Mesodermal cell (in vitro differentiated cells): ENCODE results near the gene GLT6D1.

Experiments used
- H3K27ac ChIP-seq: 2 replicates; pipeline ENCODE4 v1.7.0; 2013; ENCODE audit warnings: mild to moderate bottlenecking, low read depth, low read length, moderate library complexity; ENCODE audit not compliant: severe bottlenecking
- H3K36me3 ChIP-seq: 2 replicates; pipeline ENCODE4 v1.7.1; 2013; ENCODE audit warnings: mild to moderate bottlenecking, low read length, moderate library complexity; ENCODE audit not compliant: control insufficient read depth, insufficient read depth
- H3K4me1 ChIP-seq: one replicate; pipeline ENCODE4 v1.7.1; 2013; ENCODE audit warnings: mild to moderate bottlenecking, low read length; ENCODE audit not compliant: insufficient read depth, control insufficient read depth, poor library complexity, severe bottlenecking
- H3K4me3 ChIP-seq: 2 replicates; pipeline ENCODE4 v1.7.0; 2013; ENCODE audit warnings: low read length, control low read depth, mild to moderate bottlenecking; ENCODE audit not compliant: insufficient read depth, poor library complexity, severe bottlenecking; ENCODE audit errors: extremely low read depth
- H3K9me3 ChIP-seq: 2 replicates; pipeline ENCODE4 v1.7.1; 2013; ENCODE audit warnings: mild to moderate bottlenecking, low read length, moderate library complexity; ENCODE audit not compliant: control insufficient read depth
- WGBS, 2 experiments: methylation state at CpG; one replicate each; pipeline ENCODE4 v1.1.5; 2013; ENCODE audit warnings: missing lambda C conversion rate in 2 of 2; ENCODE audit not compliant: insufficient coverage in 2 of 2; 5-methylcytosine and 5-hydroxymethylcytosine counted together

Gene GLT6D1

DNA sequence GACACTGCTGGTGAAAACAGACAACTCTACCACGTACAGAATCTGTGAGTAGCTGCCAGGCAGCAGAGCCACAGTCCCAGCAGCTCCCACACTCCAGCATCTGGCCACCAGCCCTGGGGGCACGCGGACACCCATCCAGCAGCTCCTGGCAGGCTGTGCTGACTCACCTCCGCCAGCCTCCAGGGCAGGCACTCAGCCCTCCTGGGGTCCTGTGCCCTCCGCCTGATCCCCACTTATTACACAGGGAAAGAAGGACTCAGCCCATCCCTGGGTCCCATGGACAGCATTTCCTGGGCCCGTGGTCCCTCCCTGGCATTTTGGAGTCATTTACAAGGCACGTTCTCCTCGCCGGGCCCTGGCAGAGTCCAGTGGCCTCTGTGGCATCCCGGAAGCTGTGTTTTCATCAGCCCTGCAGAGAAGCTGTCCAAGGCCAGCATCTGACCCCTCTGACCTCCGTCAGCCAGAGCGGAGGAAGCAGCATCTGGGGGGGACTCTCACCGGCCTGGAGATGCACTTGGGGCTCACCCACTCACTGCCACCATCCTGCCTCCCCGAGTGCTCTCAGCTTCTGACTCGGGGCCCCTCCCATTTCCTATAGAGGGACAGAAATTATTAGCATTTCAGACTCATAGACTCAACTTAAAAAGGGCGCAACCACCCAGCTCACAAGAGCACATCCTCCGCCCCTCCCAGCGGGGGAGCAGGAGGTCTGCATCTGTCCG is 56.2 kb downstream of the GLT6D1 start:
- 85 to 91% methylated on average over 15 to 19 of the region's 19 CpGs for WGBS, 2 experiments
- no peaks in the 10 kb centered on the region for H3K36me3 ChIP-seq
- H3K4me1 ChIP-seq = no peaks in the 10 kb centered on the region
- H3K9me3 ChIP-seq = no peaks in the 10 kb centered on the region
- no peak overlapping the region for H3K4me3 ChIP-seq
- no peak overlapping the region for H3K27ac ChIP-seq

DNA sequence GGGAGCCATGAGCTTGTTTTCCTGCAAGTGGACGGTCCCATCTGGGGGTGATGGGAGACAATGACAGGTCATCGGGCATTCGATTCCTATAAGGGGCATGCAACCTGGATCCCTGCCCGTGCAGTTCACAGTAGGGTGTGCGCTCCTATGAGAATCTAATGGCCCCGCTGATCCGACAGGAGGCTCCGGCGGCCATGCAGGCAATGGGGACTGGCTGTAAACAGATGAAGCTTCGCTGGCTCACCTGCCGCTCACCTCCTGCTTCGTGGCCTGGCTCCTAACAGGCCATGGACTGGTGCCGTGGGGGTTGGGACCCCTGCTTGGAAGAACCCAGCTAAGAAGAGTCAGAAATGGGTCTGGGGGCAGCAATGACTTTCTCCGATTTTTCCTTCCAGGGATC is 56.8 kb downstream of the GLT6D1 start:
- H3K9me3 ChIP-seq = no peaks in the 10 kb centered on the region
- no peaks in the 10 kb centered on the region for H3K4me1 ChIP-seq
- H3K27ac ChIP-seq = no peak overlapping the region
- H3K4me3 ChIP-seq = no peak overlapping the region
- H3K36me3 ChIP-seq = no peaks in the 10 kb centered on the region
- WGBS, 2 experiments = 87 to 89% methylated on average over 11 to 14 of the region's 14 CpGs

DNA sequence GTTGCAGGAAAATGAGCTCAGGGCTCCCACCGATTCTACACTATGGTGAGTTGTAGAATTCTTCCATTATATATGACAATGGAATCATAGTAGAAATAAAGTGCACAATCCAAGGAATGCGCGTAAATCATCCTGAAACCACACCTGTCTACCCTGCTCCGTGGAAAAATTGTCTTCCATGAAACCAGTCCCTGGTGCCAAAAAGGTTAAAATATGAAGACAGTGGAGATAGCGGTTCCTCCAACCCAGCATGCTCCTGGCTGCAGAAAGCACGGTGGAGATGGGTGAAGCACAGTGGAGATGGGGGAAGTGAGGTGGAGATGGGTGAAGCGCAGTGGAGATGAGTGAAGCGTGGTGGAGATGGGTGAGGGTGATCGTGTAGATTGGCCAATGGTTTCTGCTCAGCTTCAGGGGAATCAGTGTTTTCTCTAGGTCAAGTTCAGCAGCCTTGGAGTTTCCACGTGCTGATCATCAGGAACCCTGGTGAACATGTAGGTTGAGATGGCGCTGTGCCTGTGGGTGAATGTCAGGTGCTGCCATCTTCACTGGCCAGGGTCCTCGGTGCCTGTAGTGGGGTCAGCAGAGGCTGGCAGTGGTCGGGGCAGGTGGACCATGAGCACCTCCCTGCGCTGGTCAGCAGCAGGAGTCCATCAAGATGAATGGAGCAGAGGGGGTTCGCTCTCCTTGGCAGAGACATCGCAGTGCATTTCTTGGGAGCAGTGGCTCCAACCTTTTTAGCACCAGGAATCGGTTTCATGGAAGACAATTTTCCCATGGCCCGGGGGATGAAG is 57.5 kb downstream of the GLT6D1 start:
- 89 to 98% methylated on average over 13 to 15 of the region's 18 CpGs for WGBS, 2 experiments
- H3K4me1 ChIP-seq = no peaks in the 10 kb centered on the region
- no peak overlapping the region for H3K4me3 ChIP-seq
- no peaks in the 10 kb centered on the region for H3K9me3 ChIP-seq
- H3K27ac ChIP-seq = no peak overlapping the region
- no peaks in the 10 kb centered on the region for H3K36me3 ChIP-seq

DNA sequence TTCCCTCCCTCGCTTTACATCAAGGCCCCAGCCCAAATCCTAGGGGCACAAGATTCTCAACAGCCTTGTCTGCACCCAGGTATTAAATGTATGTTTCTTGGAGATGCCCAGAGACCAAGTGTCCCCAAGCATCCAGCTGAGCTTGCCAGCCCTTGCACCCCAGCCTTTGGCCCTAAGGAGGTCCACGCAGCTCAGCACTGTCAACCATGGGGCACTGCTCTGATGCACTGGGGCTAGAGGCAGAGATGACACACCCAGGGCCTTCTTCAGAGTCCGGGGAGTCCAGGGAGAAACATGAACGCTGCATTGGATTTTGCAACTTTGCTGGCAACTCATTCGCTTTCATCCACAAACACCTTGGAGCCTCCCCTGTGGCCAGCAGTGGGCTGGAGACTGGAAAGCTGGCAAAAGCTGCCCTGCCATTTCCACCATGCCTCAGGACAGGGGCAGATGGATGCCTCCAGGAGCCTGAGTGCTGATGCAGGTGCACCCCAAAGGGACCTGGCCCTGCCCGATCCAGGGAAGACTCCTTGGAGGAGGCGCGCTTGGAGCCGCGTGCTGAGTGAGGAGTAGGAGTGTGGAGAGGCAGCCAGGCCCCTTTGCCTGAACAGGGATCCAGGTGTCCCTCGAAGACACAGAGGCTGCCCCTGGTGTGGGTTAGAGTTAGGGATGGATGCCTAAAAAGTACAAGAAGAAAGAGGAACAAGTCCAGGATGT is 58.5 kb downstream of the GLT6D1 start:
- WGBS, 2 experiments = 92 to 97% methylated on average over 9 to 11 of the region's 11 CpGs
- Histone ChIP-seq H3K27ac (no peak overlapping the region), H3K4me1 (no peaks in the 10 kb centered on the region), H3K9me3 (no peaks in the 10 kb centered on the region), H3K4me3 (no peak overlapping the region), H3K36me3 (no peaks in the 10 kb centered on the region)

DNA sequence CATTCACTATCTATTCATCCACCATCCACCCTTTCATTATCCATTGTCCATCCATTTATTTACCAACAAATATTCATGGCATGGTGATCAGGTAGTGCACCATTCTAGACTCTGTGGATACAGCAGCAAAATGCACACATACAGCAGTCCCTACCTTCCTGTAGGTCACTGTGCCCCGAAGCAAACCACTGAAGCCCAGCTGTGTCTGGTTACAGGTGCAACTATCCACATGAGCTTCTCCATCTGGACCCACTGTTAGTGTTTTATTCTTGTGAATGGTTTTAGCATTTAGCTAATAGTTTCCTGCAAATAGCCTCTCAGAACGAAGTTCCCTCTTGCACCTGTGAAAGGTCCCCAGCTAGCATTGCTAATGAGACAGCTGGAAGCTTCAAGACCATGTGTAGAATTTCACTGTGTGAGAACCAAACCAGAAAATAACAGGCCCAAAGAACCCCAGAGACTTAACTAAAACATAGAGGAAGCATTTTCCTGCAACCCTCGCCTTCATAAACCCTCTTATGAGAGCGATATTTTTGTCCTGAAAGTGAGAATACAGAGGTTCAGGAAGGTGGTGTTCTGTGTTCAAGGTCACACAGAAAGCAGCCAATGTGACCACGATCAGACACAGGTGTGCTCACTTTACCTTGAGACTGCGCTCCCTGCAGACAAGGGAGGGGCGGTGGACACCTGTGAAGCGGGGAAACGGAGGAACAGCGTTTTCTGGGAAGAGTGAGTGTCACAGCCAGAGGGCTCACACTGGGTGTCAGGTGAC is 59.3 kb downstream of the GLT6D1 start:
- no peaks in the 10 kb centered on the region for H3K4me1 ChIP-seq
- no peak overlapping the region for H3K27ac ChIP-seq
- no peaks in the 10 kb centered on the region for H3K36me3 ChIP-seq
- no peak overlapping the region for H3K4me3 ChIP-seq
- no peaks in the 10 kb centered on the region for H3K9me3 ChIP-seq
- 72 to 81% methylated on average over 7 to 9 of the region's 10 CpGs for WGBS, 2 experiments

DNA sequence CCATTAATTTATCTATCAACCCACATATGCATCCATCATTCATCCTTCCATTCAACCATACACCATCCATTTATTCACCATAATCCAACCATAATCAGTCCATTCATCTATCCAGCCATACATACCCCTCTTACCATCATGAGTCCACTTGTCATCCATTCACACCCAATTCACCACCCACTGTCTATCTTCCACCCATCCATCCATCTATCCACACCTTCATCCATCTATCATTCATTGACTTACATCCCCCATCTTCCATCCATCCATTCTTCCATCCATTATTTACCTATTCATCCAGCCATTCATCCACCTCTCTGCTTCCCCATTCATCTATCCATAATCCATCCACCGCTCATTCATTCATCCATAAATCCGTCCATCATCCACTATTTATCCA is 60.0 kb downstream of the GLT6D1 start:
- Histone ChIP-seq H3K4me1 (no peaks in the 10 kb centered on the region), H3K9me3 (no peaks in the 10 kb centered on the region), H3K36me3 (no peaks in the 10 kb centered on the region), H3K4me3 (no peak overlapping the region), H3K27ac (no peak overlapping the region)
- 53 to 56% methylated on average over 2 of the region's 2 CpGs for WGBS, 2 experiments

DNA sequence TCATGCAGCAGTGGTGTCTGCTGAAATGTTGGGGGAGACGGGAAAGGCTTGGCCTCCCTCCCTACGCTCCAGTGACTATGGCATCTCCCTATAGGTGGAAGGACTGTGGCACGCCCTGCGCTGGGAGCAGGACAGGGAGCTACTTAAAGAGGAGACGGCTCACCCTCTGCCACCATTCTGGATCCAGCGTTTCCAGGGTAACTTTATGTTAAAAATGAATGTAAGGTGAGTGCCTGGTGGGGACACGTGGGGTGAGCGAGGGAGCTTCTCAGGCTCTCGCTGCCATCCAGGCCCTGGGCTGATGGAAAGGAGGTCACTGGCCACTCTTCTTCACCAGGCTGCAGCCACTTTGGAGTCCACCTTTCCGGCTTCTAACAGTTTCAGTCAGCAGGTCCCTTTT is 62.1 kb downstream of the GLT6D1 start:
- 92 to 94% methylated on average over 10 of the region's 10 CpGs for WGBS, 2 experiments
- H3K4me1 ChIP-seq = no peaks in the 10 kb centered on the region
- H3K36me3 ChIP-seq = no peaks in the 10 kb centered on the region
- H3K9me3 ChIP-seq = no peaks in the 10 kb centered on the region
- H3K27ac ChIP-seq = no peak overlapping the region
- no peak overlapping the region for H3K4me3 ChIP-seq

DNA sequence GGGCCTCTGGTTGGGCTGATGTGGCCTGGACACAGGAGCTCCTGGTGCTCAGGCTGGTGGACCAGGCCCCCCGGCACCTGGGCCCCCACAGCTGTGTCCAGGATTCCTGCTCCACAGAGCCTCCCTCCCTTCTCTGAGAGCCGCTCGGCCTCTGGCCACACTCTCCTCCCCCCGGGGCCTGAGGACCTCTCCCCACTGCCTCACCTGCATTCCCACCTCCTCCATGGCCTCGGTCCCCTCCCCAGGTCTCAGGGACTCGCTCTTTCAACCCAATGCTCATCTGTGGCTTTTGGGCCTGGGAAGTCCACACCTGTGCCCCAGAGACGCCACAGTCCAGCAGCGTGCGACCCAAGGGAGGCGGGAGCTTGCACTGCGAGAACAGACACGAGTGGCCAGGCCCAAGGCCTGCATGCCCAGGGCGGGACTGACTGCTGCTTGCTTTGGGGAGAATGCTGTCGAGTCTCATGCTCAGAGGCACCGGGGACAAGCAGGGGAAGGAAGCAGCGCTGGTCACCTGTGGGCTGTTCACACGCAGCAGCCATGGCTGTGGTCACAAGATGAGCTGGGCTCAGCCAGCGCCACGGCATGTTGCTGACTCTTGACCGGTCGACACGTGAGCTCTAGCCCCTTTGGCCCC is 63.2 kb downstream of the GLT6D1 start:
- Histone ChIP-seq H3K4me1 (no peaks in the 10 kb centered on the region), H3K27ac (no peak overlapping the region), H3K4me3 (no peak overlapping the region), H3K36me3 (no peaks in the 10 kb centered on the region), H3K9me3 (no peaks in the 10 kb centered on the region)
- WGBS, 2 experiments = 90 to 94% methylated on average over 18 to 22 of the region's 22 CpGs

DNA sequence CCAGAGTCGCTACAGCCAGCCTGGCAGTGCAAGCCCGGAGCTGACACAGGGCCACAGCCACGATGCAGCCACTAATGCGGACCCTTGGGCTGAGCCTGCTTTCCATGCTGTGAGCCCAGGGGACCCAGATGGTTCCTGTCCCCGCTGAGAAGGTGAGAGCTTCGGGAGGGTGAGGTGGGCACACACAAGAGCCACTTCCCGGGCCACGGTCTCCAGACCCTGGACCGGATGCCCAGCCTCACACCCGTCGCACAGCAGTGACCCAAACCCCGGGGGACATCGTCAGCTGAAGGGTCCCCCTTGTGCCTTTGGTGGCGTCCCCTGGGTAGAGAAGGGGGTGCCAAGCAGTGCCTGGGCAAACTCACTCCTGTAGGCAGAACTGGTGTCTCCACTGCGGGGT is 64.4 kb downstream of the GLT6D1 start:
- H3K4me3 ChIP-seq = no peak overlapping the region
- no peaks in the 10 kb centered on the region for H3K4me1 ChIP-seq
- no peak overlapping the region for H3K27ac ChIP-seq
- 90 to 94% methylated on average over 13 to 14 of the region's 15 CpGs for WGBS, 2 experiments
- no peaks in the 10 kb centered on the region for H3K9me3 ChIP-seq
- no peaks in the 10 kb centered on the region for H3K36me3 ChIP-seq

DNA sequence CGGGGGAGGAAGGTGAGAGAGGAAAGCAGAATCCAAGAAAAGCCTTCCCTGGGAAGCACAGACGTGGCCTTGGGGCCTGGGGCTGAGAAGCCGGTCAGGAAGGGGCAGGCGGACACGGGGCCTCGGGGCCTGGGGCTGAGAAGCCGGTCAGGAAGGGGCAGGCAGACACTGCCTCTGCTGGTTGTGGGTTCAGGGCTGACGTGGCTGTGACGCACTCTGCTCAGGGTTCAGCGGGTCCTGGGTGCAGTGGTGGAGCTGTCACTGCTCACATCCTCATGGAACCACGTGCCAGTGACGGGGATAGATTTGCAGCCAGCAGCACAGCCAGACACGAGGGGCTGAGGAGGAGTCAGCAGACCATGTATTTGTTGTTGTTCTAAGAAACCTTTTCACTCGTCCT is 65.0 kb downstream of the GLT6D1 start:
- WGBS, 2 experiments = 86 to 92% methylated on average over 13 to 14 of the region's 14 CpGs
- Histone ChIP-seq H3K9me3 (peaks cover 3% of the 10 kb centered on the region), H3K36me3 (no peaks in the 10 kb centered on the region), H3K4me3 (no peak overlapping the region), H3K27ac (no peak overlapping the region), H3K4me1 (no peaks in the 10 kb centered on the region)
